ENCODE results near the gene STUM.

The STUM gene

DNA sequence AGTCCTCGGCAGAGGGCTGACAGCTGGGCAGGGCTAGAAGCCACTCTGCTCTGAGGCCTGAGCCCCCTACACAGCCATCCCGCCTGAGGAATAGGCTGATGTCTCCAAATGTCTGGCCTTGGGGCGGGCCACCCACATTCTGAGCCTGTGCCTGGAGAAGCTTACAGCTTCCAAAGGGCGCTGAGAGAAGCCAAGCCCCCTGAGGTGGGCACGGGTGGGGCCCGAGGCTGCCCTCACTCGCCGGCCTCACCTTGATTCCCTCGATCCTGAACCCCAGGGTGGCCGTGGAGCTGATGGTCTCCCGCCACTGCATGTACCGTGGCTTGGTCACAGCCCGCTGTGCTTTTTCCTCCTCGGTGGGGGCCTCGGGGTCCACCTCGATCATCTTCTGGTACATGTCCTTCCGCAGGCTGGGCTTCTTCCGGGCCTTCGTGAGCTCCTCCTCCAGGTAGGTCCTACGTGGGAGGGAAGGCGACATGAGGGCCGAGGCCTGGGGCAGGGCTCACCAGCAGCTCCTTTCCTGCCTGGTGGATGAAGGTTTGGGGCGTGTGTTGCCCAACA is 93.2 kb downstream of the STUM start:
- Histone ChIP-seq H3K4me1 (ENCODE audit: control insufficient read depth in 5 of 5, insufficient read depth in 5 of 5, low read length in 5 of 5) (peaks cover 2 to 60% (median 25%) of the 10 kb centered on the region in 5 donors), H3K36me3 (ENCODE audit: control insufficient read depth in 5 of 5, insufficient read depth in 5 of 5, low read length in 5 of 5) (peaks cover 0 to 93% (median 72%) of the 10 kb centered on the region in 5 donors), H3K27me3 (ENCODE audit: control insufficient read depth in 5 of 5, insufficient read depth in 4 of 5, low read length in 5 of 5) (no peaks in the 10 kb centered on the region), H3K4me3 (ENCODE audit: low read depth in 1 of 5, low read length in 5 of 5) (no peak overlapping the region), H3K9ac (ENCODE audit: low read length in 5 of 5) (no peak overlapping the region), H3K27ac (ENCODE audit: low read depth, low read length) (no peak overlapping the region), H3K9me3 (ENCODE audit: control insufficient read depth in 5 of 5, low read length in 5 of 5) (no peaks in the 10 kb centered on the region)

DNA sequence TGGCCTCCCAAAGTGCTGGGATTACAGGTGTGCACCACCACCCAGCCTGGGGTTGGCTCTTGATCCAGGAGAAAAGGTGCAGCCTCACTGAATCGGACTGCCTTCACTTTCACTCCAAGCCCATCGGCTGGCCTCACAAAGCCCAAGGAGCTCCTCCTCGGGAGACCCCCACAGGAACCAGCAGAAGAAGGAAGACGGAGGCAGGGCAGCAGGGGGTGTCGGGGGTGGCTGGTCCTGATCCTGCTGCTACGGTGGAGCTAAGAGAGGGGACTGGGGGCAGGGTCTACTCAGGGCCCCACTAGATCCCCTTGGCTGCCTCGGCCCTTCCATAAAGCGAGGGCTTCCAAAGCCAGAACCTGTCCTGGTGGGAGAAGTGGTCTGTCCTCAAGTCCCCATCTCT is 93.9 kb downstream of the STUM start:
- H3K4me3 ChIP-seq (ENCODE audit: low read depth in 1 of 5, low read length in 5 of 5): no peak overlapping the region
- H3K9ac ChIP-seq (ENCODE audit: low read length in 5 of 5): no peak overlapping the region

DNA sequence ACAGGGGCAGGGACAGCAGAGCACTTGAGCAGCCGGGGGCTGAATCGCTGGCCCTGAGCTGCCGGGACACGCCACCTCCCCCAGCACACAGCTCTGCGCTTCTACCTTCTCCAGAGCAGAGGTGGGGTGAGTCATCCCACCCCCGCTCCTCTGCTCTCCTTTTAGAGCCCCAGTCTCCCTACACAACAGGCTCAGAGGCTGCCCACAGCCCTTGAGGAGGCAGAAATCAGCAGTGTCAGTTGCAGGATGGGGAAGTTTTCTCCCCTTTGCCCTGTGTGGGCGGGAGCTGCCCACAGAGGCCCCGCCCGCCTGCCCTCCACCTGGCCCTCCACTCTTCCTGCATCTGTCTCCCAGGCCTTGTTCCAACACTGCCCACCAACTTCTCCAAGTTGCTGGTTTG is 94.6 kb downstream of the STUM start:
- H3K4me3 ChIP-seq (ENCODE audit: low read depth in 1 of 5, low read length in 5 of 5): no peak overlapping the region
- H3K27ac ChIP-seq (ENCODE audit: low read depth, low read length): no peak overlapping the region
- no peaks in the 10 kb centered on the region for H3K27me3 ChIP-seq (ENCODE audit: control insufficient read depth in 5 of 5, insufficient read depth in 4 of 5, low read length in 5 of 5)
- no peaks in the 10 kb centered on the region for H3K9me3 ChIP-seq (ENCODE audit: control insufficient read depth in 5 of 5, low read length in 5 of 5)
- peaks cover 2 to 58% (median 15%) of the 10 kb centered on the region in 5 donors for H3K4me1 ChIP-seq (ENCODE audit: control insufficient read depth in 5 of 5, insufficient read depth in 5 of 5, low read length in 5 of 5)
- no peak overlapping the region for H3K9ac ChIP-seq (ENCODE audit: low read length in 5 of 5)
- H3K36me3 ChIP-seq (ENCODE audit: control insufficient read depth in 5 of 5, insufficient read depth in 5 of 5, low read length in 5 of 5): peaks cover 0 to 93% (median 74%) of the 10 kb centered on the region in 5 donors

More for the DNA sequence above, 93.9 kb downstream of the STUM start:
- no peak overlapping the region for H3K27ac ChIP-seq (ENCODE audit: low read depth, low read length)
- no peaks in the 10 kb centered on the region for H3K9me3 ChIP-seq (ENCODE audit: control insufficient read depth in 5 of 5, low read length in 5 of 5)
- peaks cover 0 to 93% (median 72%) of the 10 kb centered on the region in 5 donors for H3K36me3 ChIP-seq (ENCODE audit: control insufficient read depth in 5 of 5, insufficient read depth in 5 of 5, low read length in 5 of 5)
- peaks cover 2 to 64% (median 23%) of the 10 kb centered on the region in 5 donors for H3K4me1 ChIP-seq (ENCODE audit: control insufficient read depth in 5 of 5, insufficient read depth in 5 of 5, low read length in 5 of 5)
- no peaks in the 10 kb centered on the region for H3K27me3 ChIP-seq (ENCODE audit: control insufficient read depth in 5 of 5, insufficient read depth in 4 of 5, low read length in 5 of 5)

DNA sequence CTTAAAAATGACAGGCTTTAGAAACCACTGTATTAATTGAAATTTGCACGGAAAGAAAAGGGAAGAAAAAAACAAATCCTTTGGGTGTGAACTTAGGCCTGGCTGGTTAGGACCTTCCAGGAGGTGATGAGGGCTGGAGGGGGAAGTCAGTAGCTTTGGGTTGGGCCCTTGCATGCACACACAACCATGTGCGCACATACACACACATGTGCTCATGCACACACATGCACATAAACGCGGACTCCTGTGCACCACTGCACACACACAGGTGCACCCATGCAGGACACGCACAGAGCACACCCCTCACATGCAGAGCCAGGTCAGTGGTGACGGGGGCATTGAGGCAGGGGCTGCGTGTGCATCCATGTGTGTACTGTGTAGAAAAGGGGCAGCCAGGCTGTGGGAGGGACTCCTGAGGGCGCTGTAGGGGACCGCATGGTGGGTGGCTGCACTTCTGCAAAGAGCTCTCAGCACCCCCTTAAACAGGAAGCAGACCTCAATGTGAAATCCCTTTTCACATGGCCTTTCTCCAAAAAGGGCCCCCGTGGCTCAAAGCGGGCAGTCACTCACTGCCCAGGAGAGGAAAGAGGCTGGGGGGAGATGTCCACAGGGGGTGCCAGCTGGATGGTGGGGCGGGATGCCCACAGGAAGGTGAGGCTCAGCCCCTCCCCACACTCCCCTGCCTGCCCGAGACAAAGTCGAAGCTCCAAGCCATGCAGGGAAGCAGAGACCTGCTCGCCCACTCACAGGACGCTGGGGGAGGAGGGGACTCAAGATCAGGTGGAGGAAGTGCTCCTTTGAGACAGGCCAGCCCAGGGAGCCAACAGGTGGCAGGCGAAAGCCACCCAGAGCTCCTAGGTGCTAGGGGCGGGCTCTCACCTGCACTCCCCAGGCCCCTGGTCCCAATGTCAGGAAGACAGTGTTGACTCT is 95.3 kb downstream of the STUM start:
- H3K9me3 ChIP-seq (ENCODE audit: control insufficient read depth in 5 of 5, low read length in 5 of 5): no peaks in the 10 kb centered on the region
- peaks cover 0 to 57% (median 12%) of the 10 kb centered on the region in 5 donors for H3K4me1 ChIP-seq (ENCODE audit: control insufficient read depth in 5 of 5, insufficient read depth in 5 of 5, low read length in 5 of 5)
- peaks cover 0 to 93% (median 73%) of the 10 kb centered on the region in 5 donors for H3K36me3 ChIP-seq (ENCODE audit: control insufficient read depth in 5 of 5, insufficient read depth in 5 of 5, low read length in 5 of 5)
- H3K4me3 ChIP-seq (ENCODE audit: low read depth in 1 of 5, low read length in 5 of 5): no peak overlapping the region
- H3K27me3 ChIP-seq (ENCODE audit: control insufficient read depth in 5 of 5, insufficient read depth in 4 of 5, low read length in 5 of 5): no peaks in the 10 kb centered on the region
- H3K27ac ChIP-seq (ENCODE audit: low read depth, low read length): no peak overlapping the region
- H3K9ac ChIP-seq (ENCODE audit: low read length in 5 of 5): no peak overlapping the region

DNA sequence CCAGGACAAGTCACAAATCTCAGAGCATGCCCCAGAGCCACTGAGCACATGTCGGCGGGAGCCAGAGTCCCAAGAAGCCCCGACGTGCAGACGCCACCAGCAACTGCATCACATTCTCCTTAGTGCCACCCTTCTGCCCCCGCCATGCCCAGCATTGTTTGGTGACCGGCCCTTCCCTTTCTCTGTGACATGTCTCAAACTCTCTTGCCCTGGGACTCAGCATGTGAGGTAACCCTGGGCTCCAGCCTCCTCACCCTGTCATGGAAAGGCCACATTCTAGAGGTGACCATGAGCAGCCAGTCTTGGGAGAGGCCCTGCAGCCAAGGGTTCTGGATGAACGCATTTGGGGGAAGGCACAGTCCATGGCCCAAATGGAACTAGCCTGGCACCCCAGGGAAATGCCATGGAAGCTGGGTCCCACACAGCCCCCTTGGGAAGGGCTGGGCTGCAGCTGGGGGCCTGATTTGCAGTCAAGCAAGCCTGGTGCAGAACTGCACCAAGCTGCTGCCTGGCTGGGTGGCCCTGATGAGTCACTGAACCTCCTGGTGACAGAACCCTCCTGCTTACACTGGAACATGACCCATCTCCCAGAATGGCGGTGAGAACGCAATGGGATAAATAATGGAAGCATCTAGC is 96.1 kb downstream of the STUM start:
- no peak overlapping the region for H3K9ac ChIP-seq (ENCODE audit: low read length in 5 of 5)
- no peak overlapping the region for H3K27ac ChIP-seq (ENCODE audit: low read depth, low read length)
- no peaks in the 10 kb centered on the region for H3K27me3 ChIP-seq (ENCODE audit: control insufficient read depth in 5 of 5, insufficient read depth in 4 of 5, low read length in 5 of 5)
- H3K9me3 ChIP-seq (ENCODE audit: control insufficient read depth in 5 of 5, low read length in 5 of 5): no peaks in the 10 kb centered on the region
- peaks cover 0 to 89% (median 67%) of the 10 kb centered on the region in 5 donors for H3K36me3 ChIP-seq (ENCODE audit: control insufficient read depth in 5 of 5, insufficient read depth in 5 of 5, low read length in 5 of 5)
- peaks cover 0 to 64% (median 12%) of the 10 kb centered on the region in 5 donors for H3K4me1 ChIP-seq (ENCODE audit: control insufficient read depth in 5 of 5, insufficient read depth in 5 of 5, low read length in 5 of 5)
- no peak overlapping the region for H3K4me3 ChIP-seq (ENCODE audit: low read depth in 1 of 5, low read length in 5 of 5)

DNA sequence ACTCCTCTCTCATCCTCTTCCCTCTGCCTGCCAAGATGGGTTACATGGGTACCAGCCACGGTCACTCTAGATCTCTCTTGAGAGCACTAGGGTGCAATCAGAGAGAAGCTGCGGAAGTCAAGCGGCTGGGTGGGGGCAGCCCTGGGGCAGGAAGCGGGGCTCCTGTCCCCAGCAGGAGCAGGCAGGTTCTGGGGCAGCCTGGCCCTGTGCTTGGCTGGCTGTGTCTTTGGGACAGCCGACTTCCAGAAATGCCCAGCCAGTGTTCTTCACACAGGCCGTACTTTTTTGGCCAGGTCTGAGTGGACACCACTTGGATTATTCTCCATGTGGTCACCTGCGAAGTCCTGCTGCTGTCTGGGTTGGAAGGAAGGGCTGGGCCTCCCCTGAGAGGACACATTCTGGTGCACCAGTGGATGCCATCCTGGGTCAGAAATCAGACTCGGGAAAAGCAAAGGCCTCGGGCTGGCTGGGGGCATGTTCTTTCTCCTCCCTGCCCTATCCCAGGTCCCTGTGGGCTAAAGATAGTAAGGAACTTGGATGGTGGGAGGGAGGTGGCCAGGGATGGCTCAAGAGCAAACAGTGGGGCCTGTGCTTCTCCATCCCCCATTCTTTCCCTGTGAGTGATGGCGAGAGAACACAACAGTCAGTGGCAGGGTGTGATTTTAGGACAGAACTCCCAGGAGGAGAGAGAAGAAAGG is 96.9 kb downstream of the STUM start:
- H3K27me3 ChIP-seq (ENCODE audit: control insufficient read depth in 5 of 5, insufficient read depth in 4 of 5, low read length in 5 of 5): no peaks in the 10 kb centered on the region
- no peak overlapping the region for H3K4me3 ChIP-seq (ENCODE audit: low read depth in 1 of 5, low read length in 5 of 5)
- peaks cover 0 to 61% (median 12%) of the 10 kb centered on the region in 5 donors for H3K4me1 ChIP-seq (ENCODE audit: control insufficient read depth in 5 of 5, insufficient read depth in 5 of 5, low read length in 5 of 5)
- no peak overlapping the region for H3K9ac ChIP-seq (ENCODE audit: low read length in 5 of 5)
- peaks cover 0 to 82% (median 61%) of the 10 kb centered on the region in 5 donors for H3K36me3 ChIP-seq (ENCODE audit: control insufficient read depth in 5 of 5, insufficient read depth in 5 of 5, low read length in 5 of 5)
- H3K27ac ChIP-seq (ENCODE audit: low read depth, low read length): no peak overlapping the region
- no peaks in the 10 kb centered on the region for H3K9me3 ChIP-seq (ENCODE audit: control insufficient read depth in 5 of 5, low read length in 5 of 5)

DNA sequence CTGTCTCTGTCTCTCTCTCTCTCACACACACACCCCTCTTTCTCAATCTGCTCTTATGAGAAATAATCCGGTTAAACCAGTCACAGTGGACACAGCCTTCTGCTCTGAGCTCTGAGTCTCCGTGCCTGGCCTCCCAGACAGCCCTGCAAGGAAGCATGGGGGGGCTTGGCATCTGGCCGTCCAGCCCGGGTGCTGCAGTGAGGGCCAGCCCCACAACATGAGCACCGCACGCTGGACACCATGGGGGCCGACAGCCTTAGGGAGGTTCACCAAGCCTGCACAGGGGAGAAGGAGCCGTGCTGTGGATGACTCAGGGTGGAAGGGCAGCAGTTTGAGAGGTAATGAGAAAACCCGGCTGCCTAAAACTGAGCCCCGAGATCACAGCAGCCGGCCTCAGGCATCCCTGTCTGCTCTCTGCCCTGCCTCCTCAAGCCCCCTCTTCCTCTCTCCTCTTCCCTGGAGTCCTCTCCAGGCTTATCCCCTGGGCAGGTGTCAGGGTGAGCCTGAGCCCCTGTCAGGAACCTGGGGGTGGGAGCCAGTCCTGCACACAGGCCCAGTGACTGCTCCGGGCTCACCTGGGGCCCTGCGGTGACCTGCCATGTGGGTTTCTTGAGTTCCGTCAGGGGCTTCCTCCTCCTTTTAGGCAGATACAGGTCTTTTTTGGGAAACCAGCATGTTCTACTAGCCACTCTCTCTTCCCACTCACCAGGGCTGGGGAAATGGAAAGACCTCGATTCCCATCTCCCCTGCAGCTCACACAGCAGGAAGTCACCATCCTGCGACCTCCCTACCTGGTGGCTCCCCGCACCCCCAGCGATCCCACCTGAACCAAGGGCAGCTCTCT is 97.7 kb downstream of the STUM start:
- H3K27me3 ChIP-seq (ENCODE audit: control insufficient read depth in 5 of 5, insufficient read depth in 4 of 5, low read length in 5 of 5): no peaks in the 10 kb centered on the region
- H3K4me1 ChIP-seq (ENCODE audit: control insufficient read depth in 5 of 5, insufficient read depth in 5 of 5, low read length in 5 of 5): peaks cover 0 to 55% (median 12%) of the 10 kb centered on the region in 5 donors
- H3K9ac ChIP-seq (ENCODE audit: low read length in 5 of 5): no peak overlapping the region
- no peak overlapping the region for H3K27ac ChIP-seq (ENCODE audit: low read depth, low read length)
- H3K9me3 ChIP-seq (ENCODE audit: control insufficient read depth in 5 of 5, low read length in 5 of 5): no peaks in the 10 kb centered on the region
- no peak overlapping the region for H3K4me3 ChIP-seq (ENCODE audit: low read depth in 1 of 5, low read length in 5 of 5)
- H3K36me3 ChIP-seq (ENCODE audit: control insufficient read depth in 5 of 5, insufficient read depth in 5 of 5, low read length in 5 of 5): peaks cover 0 to 76% (median 55%) of the 10 kb centered on the region in 5 donors

DNA sequence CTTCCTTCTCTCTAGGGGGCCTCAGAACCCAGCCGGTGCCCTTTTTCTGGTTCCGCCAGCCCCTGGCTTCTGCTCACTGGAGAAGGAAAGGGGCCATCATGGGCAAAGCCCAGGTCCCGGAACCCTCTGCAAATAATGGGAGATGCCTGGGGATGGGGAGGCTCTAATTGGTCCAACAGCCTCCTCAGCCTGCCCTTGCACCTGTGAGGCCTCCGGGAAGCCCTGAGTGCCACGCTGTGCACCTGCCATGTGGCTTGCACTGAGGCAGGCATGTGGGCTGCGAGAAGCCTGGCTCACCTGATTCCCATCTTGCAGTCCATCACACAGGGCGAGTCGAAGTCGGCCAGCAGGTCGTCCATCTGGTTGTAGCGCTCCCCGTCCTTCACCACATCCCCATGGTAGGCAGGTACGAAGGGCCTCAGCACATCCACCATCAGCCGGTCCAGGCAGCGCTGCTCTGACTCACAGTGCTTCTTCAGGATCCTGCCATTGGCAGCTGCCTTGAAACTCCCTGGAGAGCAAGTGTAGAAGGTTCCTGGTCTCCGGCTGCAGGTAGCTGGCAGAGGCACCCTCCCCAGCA is 98.4 kb downstream of the STUM start:
- Histone ChIP-seq H3K9ac (ENCODE audit: low read length in 5 of 5) (no peak overlapping the region), H3K9me3 (ENCODE audit: control insufficient read depth in 5 of 5, low read length in 5 of 5) (no peaks in the 10 kb centered on the region), H3K4me1 (ENCODE audit: control insufficient read depth in 5 of 5, insufficient read depth in 5 of 5, low read length in 5 of 5) (peaks cover 0 to 52% (median 12%) of the 10 kb centered on the region in 5 donors), H3K27me3 (ENCODE audit: control insufficient read depth in 5 of 5, insufficient read depth in 4 of 5, low read length in 5 of 5) (no peaks in the 10 kb centered on the region), H3K27ac (ENCODE audit: low read depth, low read length) (no peak overlapping the region), H3K36me3 (ENCODE audit: control insufficient read depth in 5 of 5, insufficient read depth in 5 of 5, low read length in 5 of 5) (peaks cover 0 to 69% (median 48%) of the 10 kb centered on the region in 5 donors), H3K4me3 (ENCODE audit: low read depth in 1 of 5, low read length in 5 of 5) (no peak overlapping the region)

DNA sequence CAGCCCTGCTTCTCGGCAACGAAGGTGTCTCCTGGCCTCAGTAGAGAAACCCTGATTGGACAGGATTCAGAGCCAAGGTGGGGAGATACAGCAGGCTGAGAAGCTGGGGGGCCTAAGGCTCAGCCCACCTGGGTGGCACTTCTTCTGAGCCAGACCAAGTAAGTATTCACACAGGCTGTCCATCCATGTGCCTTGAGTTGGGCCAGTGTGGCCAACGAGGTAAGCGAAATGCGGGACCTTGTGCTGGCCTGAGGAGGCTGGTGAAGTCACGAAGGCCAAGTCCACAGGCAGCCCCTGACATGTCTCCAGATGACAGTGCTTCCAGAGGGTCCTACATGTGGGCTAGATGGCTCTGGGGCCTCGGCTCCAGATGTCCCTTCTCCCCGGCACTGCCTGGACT is 99.2 kb downstream of the STUM start:
- no peaks in the 10 kb centered on the region for H3K9me3 ChIP-seq (ENCODE audit: control insufficient read depth in 5 of 5, low read length in 5 of 5)
- H3K4me3 ChIP-seq (ENCODE audit: low read depth in 1 of 5, low read length in 5 of 5): no peak overlapping the region
- H3K4me1 ChIP-seq (ENCODE audit: control insufficient read depth in 5 of 5, insufficient read depth in 5 of 5, low read length in 5 of 5): peaks cover 0 to 52% (median 12%) of the 10 kb centered on the region in 5 donors
- H3K36me3 ChIP-seq (ENCODE audit: control insufficient read depth in 5 of 5, insufficient read depth in 5 of 5, low read length in 5 of 5): peaks cover 0 to 62% (median 48%) of the 10 kb centered on the region in 5 donors
- H3K27me3 ChIP-seq (ENCODE audit: control insufficient read depth in 5 of 5, insufficient read depth in 4 of 5, low read length in 5 of 5): no peaks in the 10 kb centered on the region
- no peak overlapping the region for H3K9ac ChIP-seq (ENCODE audit: low read length in 5 of 5)
- H3K27ac ChIP-seq (ENCODE audit: low read depth, low read length): no peak overlapping the region
